GM12875 (cell line): Measurements from ENCODE around the gene CAPN12.

Experiments
- H3K4me3 ChIP-seq: one replicate; pipeline ENCODE4 v1.5.1; 2011; ENCODE audit warnings: low read depth, low read length, control low read depth
- TF ChIP-seq, protein P1 (sequence below): IDR thresholded peaks from 2 replicates; pipeline ENCODE4 v1.5.1; 2011; ENCODE audit warnings: low read depth, mild to moderate bottlenecking, control low read depth, inconsistent platforms, low read length, moderate library complexity, borderline replicate concordance; ENCODE audit not compliant: insufficient read depth

CAPN12 gene

DNA sequence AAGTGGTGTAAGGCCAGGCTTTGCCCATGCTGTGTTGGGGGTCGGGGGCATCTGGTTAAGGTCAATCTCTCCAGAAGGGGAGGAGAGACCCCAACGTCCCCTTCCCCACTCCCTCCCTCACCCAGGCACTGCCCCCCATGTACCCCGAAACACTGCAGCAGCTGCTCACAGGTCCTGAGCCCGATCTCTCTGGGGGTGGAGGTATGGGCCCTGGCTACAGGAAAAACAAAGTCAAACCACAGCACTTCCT, 10.2 kb downstream of the CAPN12 start:
- H3K4me3 ChIP-seq, result no peak overlapping the region
- TF ChIP-seq, protein P1, sequence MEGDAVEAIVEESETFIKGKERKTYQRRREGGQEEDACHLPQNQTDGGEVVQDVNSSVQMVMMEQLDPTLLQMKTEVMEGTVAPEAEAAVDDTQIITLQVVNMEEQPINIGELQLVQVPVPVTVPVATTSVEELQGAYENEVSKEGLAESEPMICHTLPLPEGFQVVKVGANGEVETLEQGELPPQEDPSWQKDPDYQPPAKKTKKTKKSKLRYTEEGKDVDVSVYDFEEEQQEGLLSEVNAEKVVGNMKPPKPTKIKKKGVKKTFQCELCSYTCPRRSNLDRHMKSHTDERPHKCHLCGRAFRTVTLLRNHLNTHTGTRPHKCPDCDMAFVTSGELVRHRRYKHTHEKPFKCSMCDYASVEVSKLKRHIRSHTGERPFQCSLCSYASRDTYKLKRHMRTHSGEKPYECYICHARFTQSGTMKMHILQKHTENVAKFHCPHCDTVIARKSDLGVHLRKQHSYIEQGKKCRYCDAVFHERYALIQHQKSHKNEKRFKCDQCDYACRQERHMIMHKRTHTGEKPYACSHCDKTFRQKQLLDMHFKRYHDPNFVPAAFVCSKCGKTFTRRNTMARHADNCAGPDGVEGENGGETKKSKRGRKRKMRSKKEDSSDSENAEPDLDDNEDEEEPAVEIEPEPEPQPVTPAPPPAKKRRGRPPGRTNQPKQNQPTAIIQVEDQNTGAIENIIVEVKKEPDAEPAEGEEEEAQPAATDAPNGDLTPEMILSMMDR, result no peak

- TF ChIP-seq, protein P1, result no peak
- H3K4me3 ChIP-seq, result no peak overlapping the region
These were observed 10.6 kb downstream of the CAPN12 start for GRCh38 chr19:38733493-38734175.

DNA sequence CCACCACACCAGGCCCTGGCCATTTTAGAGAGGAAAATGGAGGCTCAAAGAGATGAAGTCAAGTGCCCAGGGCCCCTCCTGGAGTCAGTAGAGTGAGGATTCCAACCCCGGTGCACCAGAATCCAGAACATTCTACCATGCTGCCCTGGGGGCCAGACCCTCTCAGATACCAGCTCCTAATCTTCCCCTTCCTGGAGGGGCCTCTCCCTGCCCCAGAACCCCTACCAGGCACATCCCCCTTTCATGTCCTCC, 11.1 kb downstream of the CAPN12 start:
- TF ChIP-seq, protein P1, result no peak
- no peak overlapping the region for H3K4me3 ChIP-seq

- TF ChIP-seq, protein P1, result no peak
- H3K4me3 ChIP-seq, result no peak overlapping the region
These were observed 12.5 kb downstream of the CAPN12 start for GRCh38 chr19:38731654-38732301.

GRCh38 chr19:38730731-38731589, 13.3 kb downstream of the CAPN12 start:
- TF ChIP-seq, protein P1, result no peak

DNA sequence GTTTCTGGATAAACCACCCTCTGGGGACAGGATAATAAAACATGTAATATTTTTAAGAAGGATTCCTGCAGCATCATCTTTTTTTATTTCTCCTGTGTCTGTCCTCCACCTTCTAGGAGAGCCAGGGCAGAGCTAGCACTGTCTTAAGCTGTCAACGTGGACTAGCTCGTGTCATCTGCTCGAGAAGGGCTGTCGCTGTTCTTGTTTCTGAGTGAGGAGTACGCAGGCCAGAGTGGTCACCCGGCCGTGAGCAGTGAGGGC, 13.9 kb downstream of the CAPN12 start:
- TF ChIP-seq, protein P1, result no peak

More at GRCh38 chr19:38730731-38731589, 13.3 kb downstream of the CAPN12 start:
- H3K4me3 ChIP-seq, result no peak overlapping the region

More for the DNA sequence above, 13.9 kb downstream of the CAPN12 start:
- H3K4me3 ChIP-seq, result no peak overlapping the region
